K562 (cell line): ENCODE results near the gene ZNF865. TPM values are rescaled to one million over a fixed set of nuclear protein-coding genes. Genes with fewer than 3 reads are reported as not detected.

Experiments used
- CEBPB ChIP-seq: fragments of 450-650 bp; IDR thresholded peaks from 2 replicates; pipeline ENCODE4 v1.6.1; 2016; ENCODE audit warnings: missing genetic modification characterization, missing compliant biosample characterization
- DDX20 ChIP-seq: fragments of 450-650 bp; IDR thresholded peaks from 2 replicates; pipeline ENCODE4 v1.6.1; 2016; ENCODE audit warnings: missing genetic modification characterization, low read depth, mild to moderate bottlenecking, missing compliant biosample characterization, moderate library complexity
- EHMT2 ChIP-seq: fragments of 450-650 bp; IDR thresholded peaks from 2 replicates; pipeline ENCODE4 v1.6.1; 2018; ENCODE audit warnings: antibody characterized with exemption
- FOXP4 ChIP-seq: sonication (generic); formaldehyde crosslinking; IDR thresholded peaks from 2 replicates; pipeline ENCODE4 v1.8.0; 2022; ENCODE audit warnings: mild to moderate bottlenecking, missing genetic modification reagents, borderline replicate concordance
- HDAC3 ChIP-seq: fragments of 450-650 bp; IDR thresholded peaks from 2 replicates; pipeline ENCODE4 v1.6.1; 2018; ENCODE audit warnings: borderline replicate concordance, mild to moderate bottlenecking, moderate library complexity; ENCODE audit not compliant: partially characterized antibody
- NCOA4 ChIP-seq: fragments of 450-650 bp; IDR thresholded peaks from 2 replicates; pipeline ENCODE4 v1.6.1; 2018; ENCODE audit warnings: mild to moderate bottlenecking; ENCODE audit not compliant: partially characterized antibody
- POLR2H ChIP-seq: IDR thresholded peaks from 2 replicates; pipeline ENCODE4 v1.6.1; 2016; ENCODE audit warnings: missing genetic modification characterization, low read depth, mild to moderate bottlenecking, control low read depth, missing compliant biosample characterization, moderate library complexity
- PPARD ChIP-seq: fragments of 250-450 bp; sonication (Bioruptor Pico); IDR thresholded peaks from 2 replicates; pipeline ENCODE4 v1.8.0; 2022; ENCODE audit warnings: inconsistent platforms, mild to moderate bottlenecking, moderate library complexity
- PURB ChIP-seq: sonication (generic); formaldehyde crosslinking; IDR thresholded peaks from 2 replicates; pipeline ENCODE4 v1.9.0; 2021; ENCODE audit warnings: low read depth, mild to moderate bottlenecking, missing genetic modification reagents
- RAD21 ChIP-seq, 2 experiments: fragments of 250-450 bp in 1 of 2; fragments of 450-650 bp in 1 of 2; sonication (Bioruptor Pico) in 1 of 2; formaldehyde crosslinking in 1 of 2; IDR thresholded peaks in 1 of 2; conservative IDR thresholded peaks in 1 of 2; 2 replicates each; pipeline versions ENCODE4 v1.4.0 to v1.8.0; 2020 to 2022; ENCODE audit warnings: mild to moderate bottlenecking in 2 of 2, moderate library complexity in 1 of 2
- RFX1 ChIP-seq: fragments of 450-650 bp; IDR thresholded peaks from 2 replicates; pipeline ENCODE4 v1.6.1; 2016; ENCODE audit warnings: mild to moderate bottlenecking, moderate library complexity
- RNF2 ChIP-seq: sonication (generic); IDR thresholded peaks from 2 replicates; pipeline ENCODE4 v1.6.1; 2016
- SMC3 ChIP-seq: conservative IDR thresholded peaks from 2 replicates; pipeline ENCODE4 v1.6.1; 2011; ENCODE audit warnings: low read depth, low read length, improper control_type of control experiment; ENCODE audit not compliant: insufficient read depth
- SP1 ChIP-seq: sonication (generic); formaldehyde crosslinking; IDR thresholded peaks from 2 replicates; pipeline ENCODE4 v1.8.1; 2022; ENCODE audit warnings: mild to moderate bottlenecking, missing genetic modification reagents
- SP2 ChIP-seq: IDR thresholded peaks from 2 replicates; pipeline ENCODE4 v1.6.1; 2011; ENCODE audit warnings: mild to moderate bottlenecking, low read depth, low read length, moderate library complexity; ENCODE audit not compliant: poor library complexity, severe bottlenecking; ENCODE audit errors: extremely low read depth
- SPI1 ChIP-seq: IDR thresholded peaks from 2 replicates; pipeline ENCODE4 v1.6.1; 2011; ENCODE audit warnings: low read depth, low read length, control low read depth, borderline replicate concordance
- TAF1 ChIP-seq: IDR thresholded peaks from 2 replicates; pipeline ENCODE4 v1.6.1; 2011; ENCODE audit warnings: mild to moderate bottlenecking, low read length, moderate library complexity; ENCODE audit not compliant: insufficient read depth, control insufficient read depth, severe bottlenecking; ENCODE audit errors: extremely low read depth
- UBTF ChIP-seq, 2 experiments: IDR thresholded peaks; 2 replicates each; pipeline ENCODE4 v1.6.1; 2012; ENCODE audit warnings: improper control_type of control experiment in 2 of 2, low read depth in 2 of 2, low read length in 2 of 2, borderline replicate concordance in 1 of 2
- YY1 ChIP-seq, 3 experiments: IDR thresholded peaks; 2 replicates each; pipeline ENCODE4 v1.6.1; 2011; ENCODE audit warnings: low read length in 2 of 3, mild to moderate bottlenecking in 2 of 3, moderate library complexity in 2 of 3, borderline replicate concordance in 1 of 3, control low read depth in 1 of 3, low read depth in 1 of 3; ENCODE audit not compliant: insufficient read depth in 3 of 3, insufficient replicate concordance in 2 of 3, control insufficient read depth in 1 of 3, insufficient read length in 1 of 3; ENCODE audit errors: extremely low read depth in 1 of 3
- ZNF436 ChIP-seq: fragments of 250-450, 450-650 bp; sonication (Bioruptor Pico); formaldehyde crosslinking; IDR thresholded peaks from 2 replicates; pipeline ENCODE4 v1.7.0; 2020; ENCODE audit warnings: mild to moderate bottlenecking
- ZNF57 ChIP-seq: fragments of 450-650 bp; formaldehyde crosslinking; IDR thresholded peaks from 2 replicates; pipeline ENCODE4 v1.4.0; 2020; ENCODE audit warnings: mild to moderate bottlenecking, moderate library complexity
- ZNF77 ChIP-seq: fragments of 250-450 bp; sonication (Bioruptor Pico); IDR thresholded peaks from 2 replicates; pipeline ENCODE4 v1.5.0; 2020
- polyA plus RNA-seq, 8 experiments: library from polyadenylated mRNA; depleted of rRNA in 4 of 8; stranded (reverse) in 5 of 8; unstranded in 3 of 8; fragments of >200 nt; fragmentation: Nextera tagmentation in 2 of 8; fragmentation: Illumina TruSeq in 1 of 8; extraction: Ambion mirVana in 2 of 8; extraction: Trizol in 1 of 8; gene quantifications; 2 replicates each; pipeline versions ENCODE4 v1.2.1 to v1.2.3, GENCODE V29; 2011 to 2014; ENCODE audit warnings: inconsistent platforms in 1 of 8, missing spikeins in 1 of 8
- total RNA-seq, 7 experiments: library from RNA; depleted of rRNA in 6 of 7; stranded (reverse); fragments of >200 nt in 6 of 7; fragmentation: Illumina TruSeq in 2 of 7; extraction: Trizol in 2 of 7; gene quantifications; 2 replicates each; pipeline versions ENCODE4 v1.2.1 to v1.2.3, GENCODE V29; 2011 to 2021; ENCODE audit warnings: low replicate concordance in 1 of 7
- TF ChIP-seq, protein P1 (sequence below): fragments of 250-450 bp; sonication (Bioruptor Pico); IDR thresholded peaks from 2 replicates; pipeline ENCODE4 v1.5.1; 2021; ENCODE audit warnings: mild to moderate bottlenecking

ZNF865 gene
- total and polyA plus RNA-seq, 9 of the 15 experiments (the other 6 are each of a cell fraction or from before 2014, with no cell fraction given), result 0.40 to 18.8 (median 1.6) TPM; not detected in 2

GRCh38 chr19:55632463-55632834, 27.0 kb downstream of the ZNF865 start (continued):
- TF ChIP-seq FOXP4 (CRISPR knock-in tag) (no peak), ZNF77 (no peak), PURB (CRISPR knock-in tag) (no peak), NCOA4 (no peak), SP1 (CRISPR knock-in tag) (no peak), RAD21 (CRISPR knock-in tag; conservative IDR thresholded peaks at IDR 0.05 in 1 of 2, IDR thresholded peaks at IDR 0.05 in 1 of 2) (peak; percentile 79 to 87), YY1 (IDR thresholded peaks at IDR 0.05; ENCODE audit: borderline replicate concordance in 1 of 3, control insufficient read depth in 1 of 3, extremely low read depth in 1 of 3, insufficient read depth in 3 of 3, insufficient read length in 1 of 3, insufficient replicate concordance in 2 of 3, low read depth in 1 of 3, low read length in 2 of 3) (no peak), RFX1 (no peak), CEBPB (tag) (no peak), UBTF (IDR thresholded peaks at IDR 0.05; ENCODE audit: borderline replicate concordance in 1 of 2, low read depth in 2 of 2, low read length in 2 of 2) (0 out of 4 replicates have a peak, but pooled peaks of 1 of the 2 experiments have one; percentile 36), SMC3 (peak; percentile 78), RNF2 (no peak), HDAC3 (no peak), TAF1 (no peak), SPI1 (no peak), DDX20 (no peak), POLR2H (tag) (no peak), SP2 (no peak), EHMT2 (no peak), ZNF57 (CRISPR knock-in tag) (no peak), PPARD (CRISPR knock-in tag) (no peak), ZNF436 (CRISPR knock-in tag) (no peak)
- TF ChIP-seq, protein P1, sequence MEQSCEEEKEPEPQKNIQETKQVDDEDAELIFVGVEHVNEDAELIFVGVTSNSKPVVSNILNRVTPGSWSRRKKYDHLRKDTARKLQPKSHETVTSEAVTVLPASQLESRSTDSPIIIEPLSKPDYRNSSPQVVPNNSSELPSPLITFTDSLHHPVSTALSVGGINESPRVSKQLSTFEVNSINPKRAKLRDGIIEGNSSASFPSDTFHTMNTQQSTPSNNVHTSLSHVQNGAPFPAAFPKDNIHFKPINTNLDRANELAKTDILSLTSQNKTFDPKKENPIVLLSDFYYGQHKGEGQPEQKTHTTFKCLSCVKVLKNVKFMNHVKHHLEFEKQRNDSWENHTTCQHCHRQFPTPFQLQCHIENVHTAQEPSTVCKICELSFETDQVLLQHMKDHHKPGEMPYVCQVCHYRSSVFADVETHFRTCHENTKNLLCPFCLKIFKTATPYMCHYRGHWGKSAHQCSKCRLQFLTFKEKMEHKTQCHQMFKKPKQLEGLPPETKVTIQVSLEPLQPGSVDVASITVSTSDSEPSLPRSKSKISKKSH (CRISPR knock-in tag), result no peak
